ENCODE results near the gene RNF150.

GRCh38 chr4:140924761-140925392 lies 208.4 kb downstream of the RNF150 start:
- TF ChIP-seq CTCF (tag by site-specific recombination; IDR thresholded peaks at IDR 0.05) (no peak), ZNF776 (tag by site-specific recombination; IDR thresholded peaks at IDR 0.05; ENCODE audit: borderline replicate concordance) (no peak), INSM2 (tag by site-specific recombination; IDR thresholded peaks at IDR 0.05) (no peak), ZNF239 (tag by site-specific recombination; IDR thresholded peaks at IDR 0.05) (no peak), ZNF10 (tag by site-specific recombination; IDR thresholded peaks at IDR 0.05) (no peak), ZNF292 (tag by site-specific recombination; IDR thresholded peaks at IDR 0.05; ENCODE audit: borderline replicate concordance, low read depth) (no peak), ZNF423 (tag by site-specific recombination; IDR thresholded peaks at IDR 0.05) (no peak), ZNF596 (tag by site-specific recombination; IDR thresholded peaks at IDR 0.05) (no peak), TSHZ1 (tag by site-specific recombination; IDR thresholded peaks at IDR 0.05; ENCODE audit: borderline replicate concordance) (no peak), TCF7L2 (IDR thresholded peaks at IDR 0.05; ENCODE audit: borderline replicate concordance, low read depth, low read length) (no peak)
